GM12873 (cell line): ENCODE results near the gene GRIK4.

Source experiments
- TF ChIP-seq, protein P1 (sequence below): IDR thresholded peaks from 2 replicates; pipeline ENCODE4 v1.5.1; 2012; ENCODE audit warnings: low read depth, mild to moderate bottlenecking, moderate library complexity, low read length, control low read depth; ENCODE audit not compliant: insufficient read depth; ENCODE audit errors: missing control alignments

The GRIK4 gene

DNA sequence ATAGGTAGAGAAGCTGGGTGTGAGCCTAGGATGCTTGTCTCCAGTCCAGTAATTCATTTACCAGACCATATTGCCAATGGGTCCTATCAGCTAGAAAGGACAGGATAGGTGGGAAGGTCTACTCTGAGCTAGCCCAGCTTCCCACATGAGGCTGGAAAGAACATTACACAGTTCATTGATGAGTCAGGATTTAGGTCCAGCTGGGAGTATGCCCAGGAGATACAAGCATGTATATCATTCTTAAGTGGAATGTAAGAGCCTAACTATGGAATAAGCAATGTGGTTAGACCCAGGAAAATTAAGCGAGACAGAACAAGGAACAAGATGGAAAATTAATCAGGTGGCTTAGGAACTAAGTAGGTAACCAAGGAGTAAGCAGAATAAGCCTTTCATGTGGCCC, 453.3 kb downstream of the GRIK4 start:
- TF ChIP-seq, protein P1, sequence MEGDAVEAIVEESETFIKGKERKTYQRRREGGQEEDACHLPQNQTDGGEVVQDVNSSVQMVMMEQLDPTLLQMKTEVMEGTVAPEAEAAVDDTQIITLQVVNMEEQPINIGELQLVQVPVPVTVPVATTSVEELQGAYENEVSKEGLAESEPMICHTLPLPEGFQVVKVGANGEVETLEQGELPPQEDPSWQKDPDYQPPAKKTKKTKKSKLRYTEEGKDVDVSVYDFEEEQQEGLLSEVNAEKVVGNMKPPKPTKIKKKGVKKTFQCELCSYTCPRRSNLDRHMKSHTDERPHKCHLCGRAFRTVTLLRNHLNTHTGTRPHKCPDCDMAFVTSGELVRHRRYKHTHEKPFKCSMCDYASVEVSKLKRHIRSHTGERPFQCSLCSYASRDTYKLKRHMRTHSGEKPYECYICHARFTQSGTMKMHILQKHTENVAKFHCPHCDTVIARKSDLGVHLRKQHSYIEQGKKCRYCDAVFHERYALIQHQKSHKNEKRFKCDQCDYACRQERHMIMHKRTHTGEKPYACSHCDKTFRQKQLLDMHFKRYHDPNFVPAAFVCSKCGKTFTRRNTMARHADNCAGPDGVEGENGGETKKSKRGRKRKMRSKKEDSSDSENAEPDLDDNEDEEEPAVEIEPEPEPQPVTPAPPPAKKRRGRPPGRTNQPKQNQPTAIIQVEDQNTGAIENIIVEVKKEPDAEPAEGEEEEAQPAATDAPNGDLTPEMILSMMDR: no peak

DNA sequence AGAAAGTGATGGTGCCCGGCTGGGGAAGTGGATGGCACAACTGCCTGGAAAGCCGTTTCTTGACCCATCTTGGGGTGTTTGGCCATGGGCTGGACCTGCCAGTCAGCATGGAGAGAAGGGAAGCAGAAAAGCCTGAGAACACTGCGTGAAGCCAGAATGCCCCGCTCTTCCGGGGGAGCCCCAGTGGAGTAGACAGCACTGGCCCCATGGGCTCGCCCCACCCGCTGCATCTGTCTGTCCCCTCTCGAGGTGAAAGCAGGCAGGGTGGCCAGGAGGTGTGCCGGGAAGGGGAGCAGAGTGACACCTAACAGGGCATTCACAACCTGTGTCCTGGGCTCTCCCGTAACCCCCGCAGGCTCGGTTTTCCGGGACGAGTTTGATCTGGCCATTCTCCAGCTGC, 455.3 kb downstream of the GRIK4 start:
- TF ChIP-seq, protein P1: no peak

DNA sequence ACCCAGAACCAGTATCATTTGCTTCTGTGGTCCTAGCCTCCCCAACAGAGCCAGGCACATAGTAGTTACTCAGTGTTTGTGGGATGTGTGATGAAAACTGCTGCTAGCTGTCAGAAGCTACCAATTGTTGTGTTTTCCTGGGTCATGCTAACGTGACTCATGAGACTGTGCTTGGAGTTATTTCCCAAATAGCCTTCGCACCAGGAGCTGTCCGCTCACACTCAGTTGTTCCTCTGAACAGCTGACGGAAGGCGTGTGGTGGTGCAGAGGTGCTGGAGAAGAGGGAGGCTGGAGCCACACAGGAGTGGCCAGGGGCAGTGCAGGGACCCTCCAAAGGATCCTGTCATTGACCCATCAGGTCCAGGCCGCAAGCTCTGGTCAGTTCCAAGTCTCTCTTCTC, 458.4 kb downstream of the GRIK4 start:
- TF ChIP-seq, protein P1: no peak

DNA sequence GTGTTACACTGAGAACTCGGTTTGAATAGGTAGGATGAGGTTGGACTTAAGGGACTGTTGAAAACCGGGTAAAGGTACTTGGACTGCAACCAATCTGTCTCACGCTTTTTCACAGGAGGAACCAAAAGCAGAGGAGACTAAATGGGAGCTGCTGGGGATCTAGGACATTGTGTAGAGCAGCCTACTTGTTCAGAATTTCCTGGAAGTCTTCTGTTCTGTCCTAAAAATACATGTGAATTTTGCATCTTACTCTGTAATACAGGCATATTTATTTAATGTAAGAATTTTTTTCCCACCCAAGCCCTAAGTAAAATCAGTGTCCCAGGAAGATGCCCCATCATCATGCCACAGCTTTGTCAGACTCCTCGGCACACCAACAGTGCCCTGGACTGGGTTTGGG, 460.3 kb downstream of the GRIK4 start:
- TF ChIP-seq, protein P1: no peak

DNA sequence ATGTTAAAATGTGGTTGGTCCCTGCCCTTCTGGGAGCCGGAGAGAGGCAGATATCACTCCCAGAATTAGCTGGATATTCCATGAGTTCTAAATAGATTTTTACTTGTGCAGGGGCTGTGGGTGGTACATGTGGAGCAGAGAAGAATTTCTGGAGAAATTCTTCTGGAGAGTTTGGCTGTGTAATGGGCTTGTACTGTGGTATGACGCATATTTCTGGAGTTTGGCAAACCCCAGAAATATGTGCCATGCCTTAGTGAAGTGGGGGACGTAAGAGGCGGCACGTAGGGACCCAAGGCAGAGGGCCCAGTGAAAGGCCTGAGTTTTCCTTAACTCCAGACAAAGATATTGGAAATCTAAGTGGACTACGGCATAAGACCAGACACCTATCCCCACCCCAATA, 461.1 kb downstream of the GRIK4 start:
- TF ChIP-seq, protein P1: no peak

DNA sequence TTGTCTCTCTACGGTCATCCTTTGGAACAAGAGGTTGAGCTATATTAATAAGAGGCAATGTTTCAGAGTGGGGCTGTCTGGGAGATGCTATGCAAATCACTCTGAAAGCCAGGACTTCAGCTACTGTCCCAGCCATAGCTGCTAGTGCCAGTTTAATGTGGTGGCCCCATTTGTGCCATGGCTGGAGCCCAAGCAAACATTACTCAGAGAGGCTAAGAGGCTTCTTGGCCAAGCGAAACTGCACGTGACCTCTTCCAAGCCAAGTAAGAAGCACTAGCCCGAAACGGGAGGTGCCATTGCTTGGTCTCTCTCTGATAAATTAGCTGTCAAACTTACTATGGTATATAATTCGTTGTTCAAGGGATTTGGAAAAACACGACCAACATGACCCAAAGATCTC, 462.0 kb downstream of the GRIK4 start:
- TF ChIP-seq, protein P1: no peak

DNA sequence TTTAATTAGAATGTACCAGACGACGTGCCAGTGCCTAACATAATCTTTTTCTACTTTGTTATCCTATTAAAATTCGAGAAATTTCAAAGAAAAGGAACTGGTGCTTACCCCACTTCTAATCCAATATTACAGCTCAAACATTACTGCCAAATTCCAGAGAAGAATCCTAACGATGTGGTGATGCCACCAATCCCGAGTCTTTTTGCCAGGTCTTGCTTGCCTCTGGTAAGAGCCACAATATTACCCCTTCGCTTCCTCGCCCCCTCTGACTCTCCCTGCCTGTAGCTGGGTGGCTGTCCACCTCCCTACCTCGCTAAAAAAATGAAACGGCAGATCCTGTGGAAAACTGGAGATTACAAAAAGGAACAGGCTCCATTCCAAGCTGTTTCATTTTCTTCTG, 462.9 kb downstream of the GRIK4 start:
- TF ChIP-seq, protein P1: no peak

DNA sequence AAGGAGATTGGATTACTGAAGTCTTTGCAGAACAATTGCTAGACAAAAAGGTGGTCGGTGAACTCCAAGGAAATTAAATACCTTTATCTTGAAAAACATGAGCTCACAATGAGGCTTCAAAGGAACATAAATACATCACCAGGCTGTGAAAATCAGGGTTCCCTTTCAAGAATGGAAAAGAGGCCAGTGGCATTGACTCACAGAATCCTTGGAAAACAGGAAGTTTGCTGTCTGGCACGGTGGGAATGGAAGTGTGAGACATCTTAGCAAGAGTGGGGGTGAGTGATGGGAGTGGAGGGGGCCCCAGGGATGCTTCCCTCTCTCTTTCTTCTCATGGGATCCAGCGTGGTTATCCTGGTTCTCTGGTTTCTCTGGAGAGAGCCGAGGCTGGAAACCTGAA, 463.4 kb downstream of the GRIK4 start:
- TF ChIP-seq, protein P1: no peak
